Measurements from ENCODE around the gene COX4I2. TPM values are rescaled to one million over a fixed set of nuclear protein-coding genes. Genes with fewer than 3 reads are reported as not detected.

Gene COX4I2
- total RNA-seq, 1 donor from 2014 or later, result 0.34 TPM

DNA sequence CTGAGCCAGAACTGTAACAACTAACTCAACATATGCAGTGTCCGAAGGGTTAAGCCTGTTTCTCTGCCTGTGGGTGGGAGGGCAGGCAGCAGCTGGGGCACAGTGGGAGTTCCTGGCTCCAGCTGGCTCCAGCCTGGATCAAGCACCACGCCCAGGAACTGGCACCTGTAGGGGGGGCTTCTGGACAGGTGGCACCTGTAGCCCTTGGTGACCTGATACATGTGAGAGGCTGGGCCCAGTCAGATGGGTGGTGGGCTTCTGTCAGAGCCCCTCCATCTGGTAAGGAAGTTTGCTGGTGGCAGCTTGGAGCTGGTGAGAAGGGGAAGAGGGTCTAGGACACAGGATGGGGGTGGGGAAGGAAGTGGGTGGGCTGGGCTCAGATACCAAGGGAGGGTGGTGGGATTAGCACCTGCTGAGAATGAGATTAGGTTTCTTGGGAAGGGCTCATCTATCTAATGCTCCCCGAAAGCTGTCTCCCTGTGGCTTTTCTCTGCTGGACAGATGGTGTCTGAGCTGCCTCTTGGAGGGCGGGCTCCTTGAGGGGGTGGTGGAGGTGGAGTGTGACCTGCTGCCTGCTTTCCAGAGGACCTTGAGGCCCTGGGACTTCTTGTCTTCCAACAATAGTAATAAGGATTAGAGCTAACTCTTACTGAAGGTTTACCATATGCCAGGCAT is 56.4 kb downstream of the COX4I2 start:
- no peaks in the 10 kb centered on the region for H3K27me3 Mint-ChIP-seq (ENCODE audit: low read depth)
- DNase-seq (ENCODE audit: low spot score in 2 of 2, unreplicated experiment in 2 of 2), result no peak
- peaks cover 22% of the 10 kb centered on the region for H3K4me1 Mint-ChIP-seq
- TF ChIP-seq, protein P1, sequence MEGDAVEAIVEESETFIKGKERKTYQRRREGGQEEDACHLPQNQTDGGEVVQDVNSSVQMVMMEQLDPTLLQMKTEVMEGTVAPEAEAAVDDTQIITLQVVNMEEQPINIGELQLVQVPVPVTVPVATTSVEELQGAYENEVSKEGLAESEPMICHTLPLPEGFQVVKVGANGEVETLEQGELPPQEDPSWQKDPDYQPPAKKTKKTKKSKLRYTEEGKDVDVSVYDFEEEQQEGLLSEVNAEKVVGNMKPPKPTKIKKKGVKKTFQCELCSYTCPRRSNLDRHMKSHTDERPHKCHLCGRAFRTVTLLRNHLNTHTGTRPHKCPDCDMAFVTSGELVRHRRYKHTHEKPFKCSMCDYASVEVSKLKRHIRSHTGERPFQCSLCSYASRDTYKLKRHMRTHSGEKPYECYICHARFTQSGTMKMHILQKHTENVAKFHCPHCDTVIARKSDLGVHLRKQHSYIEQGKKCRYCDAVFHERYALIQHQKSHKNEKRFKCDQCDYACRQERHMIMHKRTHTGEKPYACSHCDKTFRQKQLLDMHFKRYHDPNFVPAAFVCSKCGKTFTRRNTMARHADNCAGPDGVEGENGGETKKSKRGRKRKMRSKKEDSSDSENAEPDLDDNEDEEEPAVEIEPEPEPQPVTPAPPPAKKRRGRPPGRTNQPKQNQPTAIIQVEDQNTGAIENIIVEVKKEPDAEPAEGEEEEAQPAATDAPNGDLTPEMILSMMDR (IDR thresholded peaks at IDR 0.05; ENCODE audit: unreplicated experiment), result no peak
- no peaks in the 10 kb centered on the region for H3K9me3 Mint-ChIP-seq
- peaks cover 10% of the 10 kb centered on the region for H3K36me3 Mint-ChIP-seq
- H3K27ac Mint-ChIP-seq, result peak overlapping the region; percentile 43
- H3K4me3 Mint-ChIP-seq, result no peak overlapping the region

Small RNAs within 50 kb of the gene (microRNA-seq; reads per million reads assigned to microRNA genes)
- gene MIR3193, result not detected

Other genes with a start within 250 kb of the COX4I2 start
- gene DEFB119, start 247.3 kb upstream of the COX4I2 start, total RNA-seq, result not detected in 3 replicates
- gene DEFB121, start 231.7 kb upstream of the COX4I2 start, total RNA-seq, result not detected in 3 replicates
- gene DEFB123, start 197.3 kb upstream of the COX4I2 start, total RNA-seq, result not detected in 3 replicates
- not detected in 3 replicates for gene DEFB124, start 162.8 kb upstream of the COX4I2 start, total RNA-seq
- not detected in 3 replicates for gene REM1, start 162.6 kb upstream of the COX4I2 start, total RNA-seq
- gene HM13, start 123.5 kb upstream of the COX4I2 start, total RNA-seq, result 140 to 143 TPM (median 140 TPM) in 3 replicates
- 374 to 378 TPM (median 377 TPM) in 3 replicates for gene ID1, start 32.6 kb upstream of the COX4I2 start, total RNA-seq
- 63.2 to 66.6 TPM (median 64.8 TPM) in 3 replicates for gene BCL2L1, start 85.0 kb downstream of the COX4I2 start, total RNA-seq
- 36.6 to 39.0 TPM (median 37.5 TPM) in 3 replicates for gene TPX2, start 101.4 kb downstream of the COX4I2 start, total RNA-seq
- 0.27 to 0.49 TPM (median 0.38 TPM) in 3 replicates for gene MYLK2, start 181.4 kb downstream of the COX4I2 start, total RNA-seq
- 1.9 to 2.5 TPM (median 2.1 TPM) in 3 replicates for gene FOXS1, start 207.7 kb downstream of the COX4I2 start, total RNA-seq
- gene DUSP15, start 232.6 kb downstream of the COX4I2 start, total RNA-seq, result 8.4 to 10.4 TPM (median 8.5 TPM) in 3 replicates
- 0.52 to 0.86 TPM (median 0.67 TPM) in 3 replicates for gene TTLL9, start 232.7 kb downstream of the COX4I2 start, total RNA-seq